Natural killer cell (primary cell): ENCODE measurements around the gene SIRT2. TPM values are rescaled to one million over a fixed set of nuclear protein-coding genes. Genes with fewer than 3 reads are reported as not detected.
A peak's percentile ranks its signal among the peaks of the same experiment; 100 is the strongest.

Experiments used
- ATAC-seq, 3 donors: fragments of 150-1000 bp in 2 of 3; fragments of 200-7000 bp in 1 of 3; cut with Tn5 transposase; 1 replicate in 1 of 3; 2 replicates in 2 of 3; pipeline ENCODE4 v1.10.0; 2021; ENCODE audit warnings: mild to moderate bottlenecking in 2 of 3, moderate library complexity in 2 of 3
- DNase-seq, 2 donors: peaks; one replicate each; pipeline versions ENCODE4 v3.0.0 to v3.0.0-alpha.2; 2013 to 2021; ENCODE audit warnings: mixed read lengths in 1 of 2
- H3K27ac ChIP-seq: one replicate; pipeline ENCODE4 v1.5.1; 2013; ENCODE audit warnings: mild to moderate bottlenecking, low read length
- H3K27me3 ChIP-seq: one replicate; pipeline ENCODE4 v1.6.1; 2013; ENCODE audit warnings: low read length; ENCODE audit not compliant: control insufficient read depth, insufficient read depth
- H3K36me3 ChIP-seq: one replicate; pipeline ENCODE4 v1.6.1; 2013; ENCODE audit warnings: low read length; ENCODE audit not compliant: control insufficient read depth, insufficient read depth
- H3K4me1 ChIP-seq: one replicate; pipeline ENCODE4 v1.6.1; 2013; ENCODE audit warnings: low read length; ENCODE audit not compliant: control insufficient read depth, insufficient read depth
- H3K4me3 ChIP-seq: one replicate; pipeline ENCODE4 v1.5.1; 2013; ENCODE audit warnings: low read length
- H3K9me3 ChIP-seq: one replicate; pipeline ENCODE4 v1.6.1; 2013; ENCODE audit warnings: low read length; ENCODE audit not compliant: control insufficient read depth, insufficient read depth
- H3K27ac Mint-ChIP-seq, 2 donors: one replicate each; pipeline ENCODE4 v1.8.0; 2022; ENCODE audit warnings: mild to moderate bottlenecking in 2 of 2, mixed read lengths in 2 of 2, moderate library complexity in 1 of 2
- H3K27me3 Mint-ChIP-seq, 2 donors: one replicate each; pipeline ENCODE4 v1.8.0; 2022; ENCODE audit warnings: low read depth in 2 of 2, mixed read lengths in 2 of 2
- H3K36me3 Mint-ChIP-seq: one replicate; pipeline ENCODE4 v1.8.0; 2022; ENCODE audit warnings: mixed read lengths
- H3K4me1 Mint-ChIP-seq, 2 donors: one replicate each; pipeline ENCODE4 v1.8.0; 2022; ENCODE audit warnings: mixed read lengths in 2 of 2
- H3K4me3 Mint-ChIP-seq: one replicate; pipeline ENCODE4 v1.8.0; 2022; ENCODE audit warnings: mild to moderate bottlenecking, moderate library complexity, mixed read lengths
- H3K9me3 Mint-ChIP-seq, 2 donors: one replicate each; pipeline ENCODE4 v1.8.0; 2022; ENCODE audit warnings: mixed read lengths in 2 of 2
- CTCF ChIP-seq: fragments of 200-600 bp; IDR thresholded peaks from one replicate; pipeline ENCODE4 v1.8.0; 2022; ENCODE audit warnings: antibody characterized with exemption
- WGBS: methylation state at CpG from one replicate; pipeline ENCODE4 v1.1.7; 2013; ENCODE audit warnings: missing lambda C conversion rate; ENCODE audit not compliant: insufficient coverage; 5-methylcytosine and 5-hydroxymethylcytosine counted together
- intact Hi-C: fragments of 100-400 bp; cut with micrococcal nuclease; formaldehyde crosslinking; loops from one replicate; pipeline ENCODE4 v1.14.2; 2022
- total RNA-seq, 4 donors: library from RNA; stranded (reverse); fragments of 120-200 nt in 1 of 4; gene quantifications; one replicate each; pipeline versions ENCODE4 v1.2.3 to v1.2.4, GENCODE V29; 2013 to 2022

Gene SIRT2
- total RNA-seq, 3 donors from 2014 or later (not counting 1 experiment from before 2014, with no cell fraction given), result 171 to 283 (median 208) TPM

- WGBS, result 88% methylated on average over 11 of the region's 11 CpGs
- H3K4me3 Mint-ChIP-seq, result peak overlapping the region; percentile 50
- intact Hi-C loops, result no loop called here
Observed at GRCh38 chr19:38844093-38844686, 55.2 kb downstream of the SIRT2 start.

GRCh38 chr19:38843175-38843758 lies 56.2 kb downstream of the SIRT2 start:
- peak overlapping the region; percentile 78 for H3K4me3 Mint-ChIP-seq
- ATAC-seq (no peak), DNase-seq (no peak)
- H3K36me3 ChIP-seq, result peaks cover 93% of the 10 kb centered on the region
- H3K27ac ChIP-seq, result peak overlapping the region; percentile 42
- no peak overlapping the region for H3K4me3 ChIP-seq
- peaks cover 34% of the 10 kb centered on the region for H3K36me3 Mint-ChIP-seq
- intact Hi-C loops, result no loop called here
- 93% methylated on average over 9 of the region's 9 CpGs for WGBS
- TF ChIP-seq CTCF, result no peak
- no peaks in the 10 kb centered on the region for H3K9me3 ChIP-seq
- H3K4me1 ChIP-seq, result peaks cover 63% of the 10 kb centered on the region
- peak overlapping the region; percentile 67 to 99 for H3K27ac Mint-ChIP-seq
- H3K27me3 ChIP-seq, result no peaks in the 10 kb centered on the region
- H3K4me1 Mint-ChIP-seq, result peaks cover 61 to 80% of the 10 kb centered on the region in 2 donors
- no peaks in the 10 kb centered on the region for H3K27me3 Mint-ChIP-seq
- no peaks in the 10 kb centered on the region for H3K9me3 Mint-ChIP-seq

More at GRCh38 chr19:38844093-38844686, 55.2 kb downstream of the SIRT2 start:
- DNase-seq, result no peak
- H3K4me1 Mint-ChIP-seq, result peaks cover 70 to 84% of the 10 kb centered on the region in 2 donors
- no peak for TF ChIP-seq CTCF
- peaks cover 34% of the 10 kb centered on the region for H3K36me3 Mint-ChIP-seq
- Histone ChIP-seq H3K4me1 (peaks cover 72% of the 10 kb centered on the region), H3K27me3 (no peaks in the 10 kb centered on the region), H3K9me3 (no peaks in the 10 kb centered on the region), H3K36me3 (peaks cover 84% of the 10 kb centered on the region), H3K4me3 (no peak overlapping the region), H3K27ac (no peak overlapping the region)
- ATAC-seq, result no peak
- no peaks in the 10 kb centered on the region for H3K9me3 Mint-ChIP-seq
- H3K27ac Mint-ChIP-seq, result peak overlapping the region; percentile 71 to 99
- no peaks in the 10 kb centered on the region for H3K27me3 Mint-ChIP-seq

GRCh38 chr19:38842439-38843174 lies 56.8 kb downstream of the SIRT2 start:
- Histone ChIP-seq H3K27ac (peak overlapping the region; percentile 42), H3K4me3 (no peak overlapping the region), H3K27me3 (no peaks in the 10 kb centered on the region), H3K36me3 (peaks cover 97% of the 10 kb centered on the region), H3K9me3 (no peaks in the 10 kb centered on the region), H3K4me1 (peaks cover 56% of the 10 kb centered on the region)
- H3K4me3 Mint-ChIP-seq, result peak overlapping the region; percentile 78
- H3K27me3 Mint-ChIP-seq, result no peaks in the 10 kb centered on the region
- intact Hi-C loops, result no loop called here
- peaks cover 34% of the 10 kb centered on the region for H3K36me3 Mint-ChIP-seq
- H3K27ac Mint-ChIP-seq, result peak overlapping the region; percentile 67 to 99
- ATAC-seq (peak; percentile 71 to 75 (median 74)), DNase-seq (peak in 1 of 2 donors; percentile 83)
- H3K4me1 Mint-ChIP-seq, result peaks cover 54 to 73% of the 10 kb centered on the region in 2 donors
- no peak for TF ChIP-seq CTCF
- WGBS, result 51% methylated on average over 17 of the region's 17 CpGs
- no peaks in the 10 kb centered on the region for H3K9me3 Mint-ChIP-seq
